SU-DHL-6 (cell line): Measurements from ENCODE around the gene CCDC188.

Experiments
- H2AFZ ChIP-seq: fragments of 200-600 bp; sonication (generic); 2 replicates; pipeline ENCODE4 v1.6.1; 2014; ENCODE audit warnings: low read depth, mild to moderate bottlenecking, moderate library complexity, mixed read lengths, antibody characterized with exemption, low read length; ENCODE audit not compliant: severe bottlenecking
- H3F3A ChIP-seq: fragments of 200-600 bp; shearing (Covaris generic); 2 replicates; pipeline ENCODE4 v1.6.0; 2016; ENCODE audit warnings: antibody characterized with exemption, mild to moderate bottlenecking; ENCODE audit not compliant: insufficient read depth
- H3K27ac ChIP-seq: fragments of 200-600 bp; sonication (generic); 2 replicates; pipeline ENCODE4 v1.5.1; 2016; ENCODE audit warnings: low read depth, mild to moderate bottlenecking, low read length, moderate library complexity, mixed read lengths
- H3K27me3 ChIP-seq: fragments of 200-600 bp; sonication (generic), shearing (Covaris generic); 2 replicates; pipeline ENCODE4 v1.6.0; 2014; ENCODE audit warnings: mild to moderate bottlenecking, low read length
- H3K36me3 ChIP-seq: fragments of 200-600 bp; sonication (generic); 2 replicates; pipeline ENCODE4 v1.6.1; 2014; ENCODE audit warnings: mild to moderate bottlenecking, low read length, mixed read lengths
- H3K4me2 ChIP-seq: fragments of 300-600, 200-600 bp; shearing (Covaris generic), sonication (generic); 2 replicates; pipeline ENCODE4 v1.6.0; 2014; ENCODE audit warnings: low read length, low read depth, mild to moderate bottlenecking; ENCODE audit not compliant: poor library complexity, severe bottlenecking
- H3K4me3 ChIP-seq: fragments of 200-600 bp; sonication (generic); 2 replicates; pipeline ENCODE4 v1.5.1; 2014; ENCODE audit warnings: antibody characterized with exemption, low read length, mild to moderate bottlenecking, mixed read lengths; ENCODE audit not compliant: insufficient read depth, poor library complexity, severe bottlenecking
- H3K79me2 ChIP-seq: fragments of 200-600 bp; sonication (generic); 2 replicates; pipeline ENCODE4 v1.6.1; 2014; ENCODE audit warnings: mild to moderate bottlenecking, low read length, moderate library complexity; ENCODE audit not compliant: insufficient read depth
- H3K9ac ChIP-seq: fragments of 200-600 bp; sonication (generic); 2 replicates; pipeline ENCODE4 v1.7.0; 2014; ENCODE audit warnings: mild to moderate bottlenecking, low read length
- H3K9me2 ChIP-seq: fragments of 200-600 bp; sonication (generic); replicated peaks from 2 replicates; pipeline ENCODE4 v1.6.1; 2014; ENCODE audit warnings: low read length; ENCODE audit not compliant: insufficient read depth
- H3K9me3 ChIP-seq: fragments of 200-600 bp; sonication (generic); 2 replicates; pipeline ENCODE4 v1.6.1; 2014; ENCODE audit warnings: low read length, mixed read lengths; ENCODE audit not compliant: insufficient read depth
- H4K20me1 ChIP-seq: fragments of 200-600 bp; sonication (generic); 2 replicates; pipeline ENCODE4 v1.6.1; 2014; ENCODE audit warnings: low read depth, mild to moderate bottlenecking, antibody characterized with exemption, low read length, moderate library complexity, mixed read lengths
- EZH2phosphoT487 ChIP-seq: fragments of 200-600 bp; sonication (generic), shearing (Covaris generic); conservative IDR thresholded peaks from 2 replicates; pipeline ENCODE4 v1.6.1; 2018; ENCODE audit warnings: mild to moderate bottlenecking, antibody characterized with exemption, low read length, moderate library complexity, mixed read lengths
- TF ChIP-seq, protein P1 (sequence below): fragments of 200-600 bp; sonication (generic); IDR thresholded peaks from one replicate; pipeline ENCODE4 v1.5.1; 2017; ENCODE audit warnings: antibody characterized with exemption, mild to moderate bottlenecking, low read length, moderate library complexity; ENCODE audit not compliant: insufficient read depth, poor library complexity, severe bottlenecking

CCDC188 gene

DNA sequence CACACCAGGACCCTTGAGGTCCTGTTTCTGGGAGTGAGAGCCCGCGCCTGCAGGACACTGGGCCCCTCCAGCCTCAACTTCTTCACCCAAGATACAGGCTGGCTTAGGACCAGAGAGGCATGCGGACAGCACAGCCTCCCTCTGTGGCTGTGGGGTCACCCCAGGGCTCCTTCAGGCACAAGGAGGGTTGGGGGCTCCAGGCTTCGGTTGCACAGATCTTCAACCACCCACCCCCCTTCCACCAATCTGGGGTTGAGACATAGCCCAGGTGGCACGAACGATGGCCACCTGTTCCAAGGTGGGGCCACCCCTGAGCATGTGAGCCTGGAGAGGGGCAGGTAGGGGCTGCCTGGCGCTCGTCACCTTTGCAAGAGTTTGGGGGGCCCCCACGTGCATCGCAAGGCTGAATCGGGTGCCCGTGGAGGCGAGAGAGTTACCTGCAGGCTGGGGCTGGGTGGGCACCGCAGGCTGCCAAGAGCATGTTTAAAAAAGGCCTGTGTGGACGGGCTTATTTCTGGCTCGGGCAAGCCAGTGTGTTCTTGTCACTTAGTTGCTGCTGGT, 18.1 kb downstream of the CCDC188 start:
- no peaks in the 10 kb centered on the region for H3K9me3 ChIP-seq
- no peaks in the 10 kb centered on the region for H3K79me2 ChIP-seq
- H2AFZ ChIP-seq = no peak overlapping the region
- no peak for TF ChIP-seq EZH2phosphoT487
- TF ChIP-seq, protein P1, sequence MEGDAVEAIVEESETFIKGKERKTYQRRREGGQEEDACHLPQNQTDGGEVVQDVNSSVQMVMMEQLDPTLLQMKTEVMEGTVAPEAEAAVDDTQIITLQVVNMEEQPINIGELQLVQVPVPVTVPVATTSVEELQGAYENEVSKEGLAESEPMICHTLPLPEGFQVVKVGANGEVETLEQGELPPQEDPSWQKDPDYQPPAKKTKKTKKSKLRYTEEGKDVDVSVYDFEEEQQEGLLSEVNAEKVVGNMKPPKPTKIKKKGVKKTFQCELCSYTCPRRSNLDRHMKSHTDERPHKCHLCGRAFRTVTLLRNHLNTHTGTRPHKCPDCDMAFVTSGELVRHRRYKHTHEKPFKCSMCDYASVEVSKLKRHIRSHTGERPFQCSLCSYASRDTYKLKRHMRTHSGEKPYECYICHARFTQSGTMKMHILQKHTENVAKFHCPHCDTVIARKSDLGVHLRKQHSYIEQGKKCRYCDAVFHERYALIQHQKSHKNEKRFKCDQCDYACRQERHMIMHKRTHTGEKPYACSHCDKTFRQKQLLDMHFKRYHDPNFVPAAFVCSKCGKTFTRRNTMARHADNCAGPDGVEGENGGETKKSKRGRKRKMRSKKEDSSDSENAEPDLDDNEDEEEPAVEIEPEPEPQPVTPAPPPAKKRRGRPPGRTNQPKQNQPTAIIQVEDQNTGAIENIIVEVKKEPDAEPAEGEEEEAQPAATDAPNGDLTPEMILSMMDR = no peak
- no peaks in the 10 kb centered on the region for H3F3A ChIP-seq
- no peaks in the 10 kb centered on the region for H3K36me3 ChIP-seq
- H3K9me2 ChIP-seq = no peaks in the 10 kb centered on the region
- no peak overlapping the region for H3K27ac ChIP-seq
- no peaks in the 10 kb centered on the region for H4K20me1 ChIP-seq
- no peak overlapping the region for H3K4me3 ChIP-seq
- H3K27me3 ChIP-seq = no peaks in the 10 kb centered on the region
- H3K9ac ChIP-seq = no peak overlapping the region
- H3K4me2 ChIP-seq = no peak overlapping the region

DNA sequence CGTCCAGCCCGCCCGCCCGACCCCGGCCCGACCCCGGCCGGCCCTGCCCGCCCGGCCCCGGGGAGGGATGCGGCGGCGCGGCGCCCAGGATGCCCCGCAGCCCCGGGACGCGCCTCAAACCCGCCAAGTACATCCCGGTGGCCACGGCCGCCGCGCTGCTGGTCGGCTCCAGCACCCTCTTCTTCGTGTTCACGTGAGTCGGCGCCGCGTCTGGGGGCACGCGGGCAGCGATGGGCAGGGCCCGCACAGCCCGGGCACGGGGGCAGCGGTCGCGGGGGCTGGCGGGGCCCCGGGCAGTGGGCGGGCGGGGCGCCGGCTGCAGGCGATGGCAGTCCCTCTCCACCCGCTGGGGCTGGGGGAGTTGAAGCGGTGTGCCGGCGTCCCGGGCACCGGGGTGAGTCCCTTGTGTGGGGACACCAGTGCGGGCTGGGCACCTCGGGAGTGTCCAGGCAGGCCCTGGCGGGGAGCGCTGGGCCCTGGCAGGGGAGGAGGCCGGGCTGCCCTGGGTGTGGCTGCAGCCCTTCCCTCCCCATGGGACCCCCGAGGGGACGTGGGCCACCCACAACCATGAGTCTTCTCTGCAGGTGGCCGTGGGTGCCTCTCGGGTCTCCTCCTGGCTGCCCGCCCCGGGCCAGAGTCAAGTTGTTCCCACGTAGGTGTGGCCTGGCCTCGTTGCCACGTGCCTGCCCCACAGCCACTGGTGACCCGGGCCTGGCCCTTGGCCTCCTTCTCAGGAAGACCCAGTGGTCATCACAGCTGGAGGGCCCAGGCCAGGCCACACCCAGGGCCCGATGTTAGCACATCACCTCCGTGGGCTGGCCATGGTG, 18.8 kb downstream of the CCDC188 start:
- no peak for TF ChIP-seq EZH2phosphoT487
- TF ChIP-seq, protein P1 = no peak
- Histone ChIP-seq H3K27ac (no peak overlapping the region), H3K4me3 (no peak overlapping the region), H3K4me2 (peak overlapping the region; percentile 17), H3K79me2 (no peaks in the 10 kb centered on the region), H3F3A (no peaks in the 10 kb centered on the region), H3K9me2 (no peaks in the 10 kb centered on the region), H3K9me3 (no peaks in the 10 kb centered on the region), H3K27me3 (no peaks in the 10 kb centered on the region), H3K36me3 (no peaks in the 10 kb centered on the region), H2AFZ (no peak overlapping the region), H4K20me1 (no peaks in the 10 kb centered on the region), H3K9ac (no peak overlapping the region)

DNA sequence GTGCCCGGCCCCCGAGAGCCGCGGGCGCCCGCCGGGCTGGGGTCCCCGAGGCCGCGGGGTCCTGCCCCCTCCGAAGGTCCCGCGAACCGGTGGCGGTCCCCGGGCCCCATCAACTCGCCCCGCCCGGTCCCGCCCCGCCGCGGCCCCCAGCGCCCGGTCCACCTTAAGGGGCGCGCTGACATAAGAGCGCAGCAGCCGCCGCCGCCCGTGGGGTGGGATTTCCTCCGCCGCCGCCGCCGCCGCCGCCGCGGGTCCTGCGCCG, 19.3 kb downstream of the CCDC188 start, which contains the start of gene ZDHHC8:
ZDHHC8 (plus strand) TSS at position 208 of the 262 bp plus-strand sequence. CDS start 144 bp downstream, outside the sequence.
- H4K20me1 ChIP-seq = no peaks in the 10 kb centered on the region
- no peaks in the 10 kb centered on the region for H3K9me3 ChIP-seq
- peak within 1 kb of the TSS; percentile 38 for H3K4me2 ChIP-seq
- no peaks in the 10 kb centered on the region for H3K79me2 ChIP-seq
- no peak within 1 kb of the TSS for H3K27ac ChIP-seq
- H3K9ac ChIP-seq = no peak within 1 kb of the TSS; the same call in 1 of the 2 replicates
- no peaks in the 10 kb centered on the region for H3K27me3 ChIP-seq
- no peak for TF ChIP-seq EZH2phosphoT487
- TF ChIP-seq, protein P1 = no peak
- H3F3A ChIP-seq = no peaks in the 10 kb centered on the region
- H3K9me2 ChIP-seq = no peaks in the 10 kb centered on the region
- H3K4me3 ChIP-seq = peak within 1 kb of the TSS; percentile 34
- H2AFZ ChIP-seq = no peak within 1 kb of the TSS
- H3K36me3 ChIP-seq = no peaks in the 10 kb centered on the region
